H9 (cell line): Measurements from ENCODE around the gene SCN1B. TPM values are rescaled to one million over a fixed set of nuclear protein-coding genes. Genes with fewer than 3 reads are reported as not detected.

Source experiments
- DNase-seq: peaks from one replicate; pipeline ENCODE4 v3.0.0-alpha.2; 2017
- H2AFZ ChIP-seq: one replicate; pipeline ENCODE4 v1.6.1; 2013; ENCODE audit warnings: mild to moderate bottlenecking, low read length, control low read depth, moderate library complexity
- H2AK5ac ChIP-seq: 2 replicates; pipeline ENCODE4 v1.6.1; 2013; ENCODE audit warnings: low read length, control low read depth, mixed read lengths; ENCODE audit not compliant: insufficient read length
- H2BK120ac ChIP-seq: one replicate; pipeline ENCODE4 v1.6.1; 2013; ENCODE audit warnings: low read depth, mild to moderate bottlenecking, low read length, control low read depth, inconsistent platforms; ENCODE audit not compliant: poor library complexity, severe bottlenecking
- H2BK12ac ChIP-seq: 2 replicates; pipeline ENCODE4 v1.6.1; 2013; ENCODE audit warnings: low read length, control low read depth, mixed read lengths, low read depth; ENCODE audit not compliant: insufficient read length
- H2BK15ac ChIP-seq: 2 replicates; pipeline ENCODE4 v1.6.1; 2013; ENCODE audit warnings: low read depth, low read length, control low read depth
- H2BK20ac ChIP-seq: one replicate; pipeline ENCODE4 v1.6.1; 2013; ENCODE audit warnings: low read depth, mild to moderate bottlenecking, low read length, control low read depth, inconsistent platforms; ENCODE audit not compliant: poor library complexity, severe bottlenecking
- H2BK5ac ChIP-seq: 2 replicates; pipeline ENCODE4 v1.6.1; 2013; ENCODE audit warnings: low read length, control low read depth, mixed read lengths; ENCODE audit not compliant: insufficient read length
- H3K14ac ChIP-seq: 2 replicates; pipeline ENCODE4 v1.6.1; 2013; ENCODE audit warnings: low read length, control low read depth; ENCODE audit not compliant: insufficient read depth
- H3K18ac ChIP-seq: 2 replicates; pipeline ENCODE4 v1.6.1; 2013; ENCODE audit warnings: low read depth, mild to moderate bottlenecking, mixed read lengths, low read length, control low read depth; ENCODE audit not compliant: insufficient read length
- H3K23ac ChIP-seq: 2 replicates; pipeline ENCODE4 v1.6.1; 2013; ENCODE audit warnings: low read length, control low read depth, mixed read lengths, low read depth; ENCODE audit not compliant: insufficient read length
- H3K23me2 ChIP-seq: 2 replicates; pipeline ENCODE4 v1.6.1; 2013; ENCODE audit warnings: low read depth, mild to moderate bottlenecking, mixed read lengths, low read length, control low read depth; ENCODE audit not compliant: insufficient read length, poor library complexity, severe bottlenecking
- H3K27ac ChIP-seq: 2 replicates; pipeline ENCODE4 v1.5.1; 2013; ENCODE audit warnings: low read length, control low read depth, mixed read lengths, low read depth; ENCODE audit not compliant: insufficient read length
- H3K27me3 ChIP-seq: 2 replicates; pipeline ENCODE4 v1.6.1; 2013; ENCODE audit warnings: low read length, control low read depth, inconsistent platforms; ENCODE audit not compliant: insufficient read depth
- H3K4ac ChIP-seq: 2 replicates; pipeline ENCODE4 v1.6.1; 2013; ENCODE audit warnings: low read depth, mild to moderate bottlenecking, control low read depth, inconsistent platforms, low read length, moderate library complexity
- H3K4me1 ChIP-seq: 2 replicates; pipeline ENCODE4 v1.6.1; 2013; ENCODE audit warnings: low read length, control low read depth, inconsistent platforms; ENCODE audit not compliant: insufficient read depth
- H3K4me2 ChIP-seq: 2 replicates; pipeline ENCODE4 v1.6.1; 2013; ENCODE audit warnings: low read length, control low read depth, mixed read lengths; ENCODE audit not compliant: insufficient read length, insufficient read depth
- H3K56ac ChIP-seq: 2 replicates; pipeline ENCODE4 v1.6.1; 2013; ENCODE audit warnings: low read depth, mild to moderate bottlenecking, mixed read lengths, low read length, control low read depth; ENCODE audit not compliant: insufficient read length
- H3K79me1 ChIP-seq: 2 replicates; pipeline ENCODE4 v1.6.1; 2013; ENCODE audit warnings: low read depth, mild to moderate bottlenecking, moderate library complexity, low read length, control low read depth, inconsistent platforms; ENCODE audit not compliant: insufficient read depth, poor library complexity, severe bottlenecking
- H3K79me2 ChIP-seq: 2 replicates; pipeline ENCODE4 v1.6.1; 2013; ENCODE audit warnings: low read length, control low read depth, inconsistent platforms; ENCODE audit not compliant: insufficient read depth
- H3K9ac ChIP-seq: 2 replicates; pipeline ENCODE4 v1.6.1; 2013; ENCODE audit warnings: low read length, control low read depth, mixed read lengths; ENCODE audit not compliant: insufficient read length; ENCODE audit errors: extremely low read depth
- H3K9me3 ChIP-seq: one replicate; pipeline ENCODE4 v1.6.1; 2013; ENCODE audit warnings: low read depth, low read length, inconsistent platforms; ENCODE audit not compliant: control insufficient read depth
- H3T11ph ChIP-seq: one replicate; pipeline ENCODE4 v1.6.1; 2013; ENCODE audit warnings: mild to moderate bottlenecking, low read length, control low read depth, inconsistent platforms
- H4K20me1 ChIP-seq: one replicate; pipeline ENCODE4 v1.6.1; 2013; ENCODE audit not compliant: control insufficient read depth, insufficient read length, insufficient read depth
- H4K5ac ChIP-seq: 2 replicates; pipeline ENCODE4 v1.6.1; 2013; ENCODE audit warnings: low read depth, mild to moderate bottlenecking, mixed read lengths, low read length, control low read depth; ENCODE audit not compliant: insufficient read length
- H4K8ac ChIP-seq: replicated peaks from 2 replicates; pipeline ENCODE4 v1.6.1; 2013; ENCODE audit warnings: low read length, control low read depth, mixed read lengths, low read depth; ENCODE audit not compliant: insufficient read length
- H4K91ac ChIP-seq: 2 replicates; pipeline ENCODE4 v1.6.1; 2013; ENCODE audit warnings: low read depth, mild to moderate bottlenecking, moderate library complexity, mixed read lengths, low read length, control low read depth; ENCODE audit not compliant: insufficient read length
- H3K27ac Mint-ChIP-seq, 3 experiments: 2 replicates in 2 of 3; 3 replicates in 1 of 3; pipeline ENCODE4 v1.8.0; 2020 to 2021; ENCODE audit warnings: mixed read lengths in 3 of 3, mild to moderate bottlenecking in 1 of 3, moderate library complexity in 1 of 3
- H3K27me3 Mint-ChIP-seq: 2 replicates; pipeline ENCODE4 v1.8.0; 2021; ENCODE audit warnings: low read depth, mild to moderate bottlenecking, moderate library complexity, mixed read lengths
- H3K36me3 Mint-ChIP-seq, 3 experiments: 2 replicates in 2 of 3; 3 replicates in 1 of 3; pipeline ENCODE4 v1.8.0; 2020 to 2021; ENCODE audit warnings: low read depth in 3 of 3, mixed read lengths in 3 of 3; ENCODE audit not compliant: insufficient read depth in 1 of 3
- H3K4me1 Mint-ChIP-seq, 2 experiments: 2 replicates each; pipeline ENCODE4 v1.8.0; 2020; ENCODE audit warnings: mixed read lengths in 2 of 2
- H3K4me3 Mint-ChIP-seq, 2 experiments: 2 replicates in 1 of 2; 3 replicates in 1 of 2; pipeline ENCODE4 v1.8.0; 2020 to 2021; ENCODE audit warnings: mild to moderate bottlenecking in 2 of 2, mixed read lengths in 2 of 2, moderate library complexity in 1 of 2
- H3K9me3 Mint-ChIP-seq, 2 experiments: 2 replicates in 1 of 2; 3 replicates in 1 of 2; pipeline ENCODE4 v1.8.0; 2020; ENCODE audit warnings: mild to moderate bottlenecking in 2 of 2, mixed read lengths in 2 of 2, moderate library complexity in 1 of 2
- WGBS: extraction: QIAGEN DNeasy Blood & Tissue Kit; methylation state at CpG from one replicate; pipeline ENCODE4 v1.1.7; 2013; ENCODE audit warnings: missing lambda C conversion rate, low lambda C conversion rate, mixed read lengths; ENCODE audit not compliant: insufficient read length; ENCODE audit errors: extremely low coverage; 5-methylcytosine and 5-hydroxymethylcytosine counted together
- total RNA-seq: library from RNA; stranded (reverse); gene quantifications from 2 replicates; pipeline ENCODE4 v1.2.1, GENCODE V29; 2021
- TF ChIP-seq, protein P1 (sequence below): fragments of 200-600 bp; sonication (generic); conservative IDR thresholded peaks from 3 replicates; pipeline ENCODE4 v1.8.0; 2021; ENCODE audit warnings: antibody characterized with exemption, mild to moderate bottlenecking

Gene SCN1B
- total RNA-seq, 1 experiment from 2014 or later, result 3.8 TPM

DNA sequence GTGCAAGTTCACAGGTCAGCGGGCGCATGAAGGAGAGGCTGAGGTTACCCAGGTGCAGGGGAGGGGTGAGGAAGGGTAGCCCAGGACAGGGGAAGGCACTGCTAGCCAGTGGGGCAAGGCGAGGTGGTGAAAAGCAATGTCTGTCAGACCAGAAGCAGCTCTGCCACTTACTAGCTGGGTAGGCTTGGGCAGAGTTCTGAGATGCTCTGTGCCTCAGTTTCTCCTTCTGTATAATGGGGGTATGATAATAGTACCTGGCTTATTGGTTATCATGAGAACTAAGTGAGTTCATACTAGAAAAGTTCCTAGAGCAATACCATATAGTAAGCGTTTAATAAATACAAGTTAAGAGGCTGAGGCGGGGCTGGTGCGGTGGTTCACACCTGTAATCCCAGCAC, 14.3 kb upstream of the SCN1B start:
- peaks cover 73 to 98% (median 89%) of the 10 kb centered on the region in 3 experiments for H3K36me3 Mint-ChIP-seq

More for the DNA sequence above, 14.3 kb upstream of the SCN1B start:
- Histone ChIP-seq H2AFZ (no peak overlapping the region), H3K23me2 (no peaks in the 10 kb centered on the region), H3K18ac (no peak overlapping the region), H2BK12ac (no peak overlapping the region), H3K79me2 (no peaks in the 10 kb centered on the region), H2BK120ac (no peak overlapping the region), H4K5ac (no peak overlapping the region), H3K27ac (no peak overlapping the region), H3K27me3 (no peaks in the 10 kb centered on the region), H3K23ac (no peak overlapping the region), H3T11ph (no peak overlapping the region), H2BK20ac (no peak overlapping the region), H4K91ac (no peak overlapping the region), H3K14ac (no peak overlapping the region), H3K9me3 (no peaks in the 10 kb centered on the region), H2BK15ac (no peak overlapping the region), H3K4me1 (no peaks in the 10 kb centered on the region), H3K9ac (no peak overlapping the region), H4K8ac (no peak overlapping the region), H3K79me1 (no peaks in the 10 kb centered on the region), H2AK5ac (no peak overlapping the region), H2BK5ac (no peak overlapping the region), H3K4ac (no peak overlapping the region), H3K4me2 (no peak overlapping the region), H3K56ac (no peak overlapping the region), H4K20me1 (no peaks in the 10 kb centered on the region)
- DNase-seq, result no peak
- TF ChIP-seq, protein P1, sequence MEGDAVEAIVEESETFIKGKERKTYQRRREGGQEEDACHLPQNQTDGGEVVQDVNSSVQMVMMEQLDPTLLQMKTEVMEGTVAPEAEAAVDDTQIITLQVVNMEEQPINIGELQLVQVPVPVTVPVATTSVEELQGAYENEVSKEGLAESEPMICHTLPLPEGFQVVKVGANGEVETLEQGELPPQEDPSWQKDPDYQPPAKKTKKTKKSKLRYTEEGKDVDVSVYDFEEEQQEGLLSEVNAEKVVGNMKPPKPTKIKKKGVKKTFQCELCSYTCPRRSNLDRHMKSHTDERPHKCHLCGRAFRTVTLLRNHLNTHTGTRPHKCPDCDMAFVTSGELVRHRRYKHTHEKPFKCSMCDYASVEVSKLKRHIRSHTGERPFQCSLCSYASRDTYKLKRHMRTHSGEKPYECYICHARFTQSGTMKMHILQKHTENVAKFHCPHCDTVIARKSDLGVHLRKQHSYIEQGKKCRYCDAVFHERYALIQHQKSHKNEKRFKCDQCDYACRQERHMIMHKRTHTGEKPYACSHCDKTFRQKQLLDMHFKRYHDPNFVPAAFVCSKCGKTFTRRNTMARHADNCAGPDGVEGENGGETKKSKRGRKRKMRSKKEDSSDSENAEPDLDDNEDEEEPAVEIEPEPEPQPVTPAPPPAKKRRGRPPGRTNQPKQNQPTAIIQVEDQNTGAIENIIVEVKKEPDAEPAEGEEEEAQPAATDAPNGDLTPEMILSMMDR, result no peak
- H3K4me3 Mint-ChIP-seq, result no peak overlapping the region; a peak in 1 of 5 replicates
- H3K4me1 Mint-ChIP-seq, result 0 out of 4 replicates have a peak, but pooled peaks cover 0 to 6% of the 10 kb centered on the region in 2 experiments
- no peaks in the 10 kb centered on the region for H3K27me3 Mint-ChIP-seq
- H3K9me3 Mint-ChIP-seq, result no peaks in the 10 kb centered on the region
- no peak overlapping the region for H3K27ac Mint-ChIP-seq
- no CpG with 5 or more reads among the region's 6 CpGs for WGBS
